Islet precursor cell (in vitro differentiated cells): Measurements from ENCODE around the gene METTL6.
"Not testable (repeated sequence)": the region's sequence is repeated elsewhere in the genome, so short reads cannot be mapped to it uniquely, and the experiment has no call there.

Experiments
- DNase-seq: peaks from one replicate; pipeline ENCODE4 v3.0.0-alpha.2; 2018

The METTL6 gene

GRCh38 chr3:15450438-15451215, 23.3 kb upstream of the METTL6 start:
- peak; percentile 29 for DNase-seq

GRCh38 chr3:15449489-15450224, 22.3 kb upstream of the METTL6 start:
- no peak for DNase-seq

GRCh38 chr3:15443826-15444524, 16.6 kb upstream of the METTL6 start:
- no peak for DNase-seq

DNA sequence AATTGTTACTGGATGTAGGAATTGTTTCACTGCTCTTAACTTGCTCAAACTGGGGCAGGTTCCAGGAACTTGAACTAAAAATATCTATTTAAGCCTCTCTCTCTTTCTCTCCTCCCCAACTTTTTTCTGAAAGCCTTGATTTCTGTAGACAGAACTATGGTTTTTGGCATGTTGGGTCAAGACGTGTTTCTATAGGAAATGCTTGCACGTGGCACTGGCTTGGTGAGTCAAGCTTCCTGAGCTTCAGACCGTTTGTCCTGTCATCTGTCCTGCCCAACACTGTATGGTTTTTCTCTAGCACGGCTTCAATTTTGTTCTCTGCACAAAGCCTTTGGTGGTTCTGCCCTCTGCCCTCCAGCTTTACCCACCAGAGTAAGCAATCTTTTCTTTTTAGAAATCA, 13.5 kb upstream of the METTL6 start:
- DNase-seq: no peak

DNA sequence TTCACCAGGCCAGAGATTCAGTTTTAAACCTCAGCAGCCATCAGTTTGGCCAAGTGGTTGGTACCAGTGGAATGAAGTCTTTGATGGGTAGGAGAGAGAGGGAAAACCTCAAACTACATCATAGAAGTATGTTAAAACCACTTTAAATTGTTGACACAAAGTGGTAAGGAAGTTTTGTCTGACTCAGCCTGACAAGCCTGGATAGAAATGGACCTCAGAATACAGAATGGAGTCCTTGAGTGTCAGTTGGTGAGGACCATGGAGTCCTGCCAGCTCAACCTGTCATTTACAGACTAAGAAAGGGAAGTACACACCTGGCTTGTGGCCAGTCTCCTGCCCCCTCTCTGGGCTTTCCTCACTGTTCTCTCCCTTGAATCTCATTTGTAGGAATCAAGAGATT, 12.1 kb upstream of the METTL6 start:
- DNase-seq: no peak

DNA sequence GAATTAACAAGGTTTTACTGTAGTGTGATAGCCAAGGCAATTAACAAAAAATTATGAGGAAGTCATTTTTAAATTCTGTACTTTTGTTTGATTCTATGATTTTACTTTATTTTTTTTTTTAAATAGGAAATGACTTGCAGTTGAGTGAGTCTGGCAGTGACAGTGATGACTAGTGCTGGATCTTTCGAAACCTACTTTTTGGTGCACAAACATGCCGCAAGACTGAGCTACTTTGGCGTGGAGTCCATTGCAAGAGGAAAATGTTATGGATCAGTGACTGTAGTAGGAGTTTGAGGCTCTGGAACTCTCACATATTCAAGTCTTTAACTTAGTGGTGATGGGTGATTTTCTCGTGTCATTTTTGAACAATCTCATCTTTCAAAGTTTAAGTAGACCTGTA, 11.6 kb upstream of the METTL6 start:
- no peak for DNase-seq

GRCh38 chr3:15436246-15436645, 8.9 kb upstream of the METTL6 start:
- no peak for DNase-seq

- no peak for DNase-seq
Measured at GRCh38 chr3:15434756-15435155, 7.4 kb upstream of the METTL6 start.

DNA sequence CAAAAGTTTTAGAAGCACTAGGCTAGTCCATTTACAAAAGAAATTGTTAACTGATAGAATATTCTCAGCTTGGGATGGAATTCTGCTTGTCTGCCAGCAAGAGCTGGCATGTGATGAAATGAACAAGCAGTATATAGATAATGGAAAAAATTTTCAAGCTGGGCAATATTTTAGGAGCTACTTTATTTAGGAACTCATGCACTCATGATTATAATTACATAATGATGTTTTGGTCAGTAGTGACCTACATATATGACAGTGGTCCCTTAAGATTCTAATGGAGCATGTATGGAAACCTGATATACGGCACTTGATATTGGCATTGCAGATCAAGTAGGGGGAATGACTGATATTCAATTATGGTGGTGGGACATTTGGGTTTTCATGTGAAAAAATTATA, 6.2 kb upstream of the METTL6 start:
- DNase-seq: no peak

- no peak for DNase-seq
Measured at GRCh38 chr3:15431256-15431837, 4.0 kb upstream of the METTL6 start.

GRCh38 chr3:15430624-15431023, 3.3 kb upstream of the METTL6 start:
- no peak for DNase-seq

GRCh38 chr3:15429080-15429479, 1.7 kb upstream of the METTL6 start:
- no peak for DNase-seq

GRCh38 chr3:15428539-15428938, 1.2 kb upstream of the METTL6 start:
- DNase-seq: no peak

GRCh38 chr3:15427981-15428380, 637 bp upstream of the METTL6 start:
- no peak for DNase-seq

- no peak for DNase-seq
Measured at GRCh38 chr3:15426579-15427118, 695 bp downstream of the METTL6 start.

DNA sequence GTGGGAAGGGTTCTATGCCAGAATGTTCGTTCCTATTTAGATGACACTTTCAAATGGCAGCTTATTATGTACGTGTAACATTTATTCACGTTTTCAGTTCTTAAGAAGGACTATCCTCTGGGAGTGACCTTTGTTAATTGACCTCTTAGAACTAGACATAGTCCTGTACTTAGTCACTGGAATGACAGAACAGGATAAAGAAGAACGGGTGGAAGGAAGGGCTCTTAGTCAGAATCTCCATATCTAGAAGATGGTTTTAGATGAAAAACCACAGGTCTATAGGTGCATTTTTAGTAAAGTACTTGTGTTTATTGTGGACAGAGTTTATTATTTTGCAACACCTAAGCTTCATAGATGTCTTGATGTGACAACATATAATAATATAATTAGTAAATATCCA, 6.5 kb downstream of the METTL6 start:
- DNase-seq: no peak

DNA sequence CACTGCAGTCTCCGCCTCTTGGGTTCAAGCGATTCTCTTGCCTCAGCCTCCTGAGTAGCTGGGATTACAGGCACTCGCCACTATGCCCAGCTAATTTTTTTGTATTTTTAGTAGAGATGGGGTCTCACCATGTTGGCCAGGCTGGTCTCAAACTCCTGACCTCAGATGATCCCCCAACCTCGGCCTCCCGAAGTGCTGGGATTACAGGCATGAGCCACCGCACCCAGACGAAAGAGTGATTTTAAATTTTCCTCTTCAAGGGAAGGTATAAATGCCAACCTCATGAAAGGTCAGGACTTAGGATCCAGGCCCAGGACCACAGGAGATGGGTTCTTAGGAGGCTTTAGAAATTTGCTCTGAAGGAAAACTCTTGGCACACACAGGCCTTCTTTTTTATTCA, 16.4 kb downstream of the METTL6 start:
- DNase-seq: not testable (repeated sequence)

DNA sequence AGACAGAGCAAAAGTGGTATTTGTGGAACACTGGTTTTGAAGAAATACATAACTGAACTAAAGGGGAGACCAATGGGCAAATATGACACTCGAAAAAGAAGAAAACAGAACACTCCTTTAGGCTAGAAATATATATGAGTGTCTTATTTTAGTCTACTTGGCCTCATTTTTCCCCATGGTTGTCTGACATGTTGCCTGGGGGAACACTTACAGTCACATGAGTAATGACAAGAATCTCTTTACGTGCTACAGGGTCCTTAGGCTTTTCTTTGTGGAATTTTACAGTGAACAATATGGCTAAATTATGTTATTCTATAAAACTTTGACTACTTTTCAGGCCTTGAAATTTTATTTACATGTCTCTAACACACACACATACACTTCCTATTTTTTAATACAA, 17.6 kb downstream of the METTL6 start:
- DNase-seq: no peak

- no peak for DNase-seq
Measured at GRCh38 chr3:15409239-15409638, 18.1 kb downstream of the METTL6 start.

DNA sequence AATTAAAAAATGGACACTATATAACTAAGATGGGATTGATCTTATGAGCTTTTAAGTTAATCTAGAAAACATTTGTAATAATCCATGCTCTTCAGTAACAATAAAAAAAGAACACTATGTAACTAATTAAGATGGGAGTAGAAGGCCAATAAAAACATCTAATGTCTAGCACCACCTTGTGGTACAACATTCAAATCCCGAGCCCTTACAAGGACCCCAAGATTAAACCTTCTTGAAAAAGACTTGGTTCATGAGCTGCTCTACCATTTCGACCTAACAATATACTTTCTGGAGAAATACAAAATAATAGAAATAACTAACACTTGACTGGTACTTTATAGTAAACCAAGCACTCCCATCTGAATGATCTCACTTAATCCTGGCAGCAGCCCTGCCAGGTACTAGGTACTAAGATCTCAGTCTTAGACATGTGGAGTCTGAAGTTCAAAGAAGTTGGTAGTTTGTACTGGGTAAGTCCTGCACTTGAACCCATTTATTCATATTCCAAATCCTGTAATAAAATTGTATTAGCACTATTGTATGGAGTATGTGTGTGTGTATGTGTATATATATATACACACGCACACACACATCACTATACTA, 21.8 kb downstream of the METTL6 start:
- DNase-seq: no peak

- no peak for DNase-seq
Measured at GRCh38 chr3:15404767-15405166, 22.6 kb downstream of the METTL6 start.

- no peak for DNase-seq
Measured at GRCh38 chr3:15403965-15404364, 23.4 kb downstream of the METTL6 start.

DNA sequence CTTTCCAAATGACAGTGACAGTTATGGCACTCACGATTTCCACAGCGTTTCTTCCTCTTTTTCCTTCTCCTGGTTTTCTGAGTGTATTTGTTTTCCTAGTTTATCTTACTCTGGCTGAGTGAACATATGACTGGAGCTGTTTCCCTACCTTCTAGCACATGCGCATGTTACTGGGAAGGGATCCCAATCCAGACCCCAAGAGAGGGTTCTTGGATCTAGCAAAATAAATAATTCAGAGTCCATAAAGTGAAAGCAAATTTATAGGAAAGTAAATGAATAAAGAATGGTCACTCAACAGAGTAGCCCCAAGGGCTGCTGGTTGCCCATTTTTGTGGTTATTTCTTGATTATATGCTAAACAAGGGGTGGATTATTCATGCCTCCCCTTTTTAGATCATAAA, 23.8 kb downstream of the METTL6 start:
- DNase-seq: no peak
